IMR-90 (cell line): ENCODE results near the gene DEAF1. TPM values are rescaled to one million over a fixed set of nuclear protein-coding genes. Genes with fewer than 3 reads are reported as not detected.

Experiments used
- ATAC-seq: fragments of 200-7000 bp; cut with Tn5 transposase; 2 replicates; pipeline ENCODE4 v1.9.1; 2020; ENCODE audit warnings: low read depth, mild to moderate bottlenecking, moderate library complexity
- BruUV-seq: library from RNA; stranded (reverse); fragments of 400-500 nt; replicated peaks from 2 replicates; lab custom pipeline; 2021; lab: Mats Ljungman, UMichigan
- CTCF ChIA-PET: fragments of 300-600 bp; formaldehyde crosslinking; extraction: SDS; loops from one replicate; lab custom pipeline; 2021; ENCODE audit warnings: antibody characterized with exemption; lab: Yijun Ruan, JAX
- POLR2A ChIA-PET: fragments of 300-600 bp; sonication (Branson Sonifier 250); formaldehyde crosslinking; loops from one replicate; lab custom pipeline; 2022; ENCODE audit warnings: antibody characterized with exemption; ENCODE audit not compliant: unreplicated experiment; lab: Charles Lee
- DNase-seq: peaks from one replicate; pipeline ENCODE4 v3.0.0; 2013
- H2AFZ ChIP-seq: replicated peaks from 2 replicates; pipeline ENCODE3; 2013; ENCODE audit warnings: low read length, mild to moderate bottlenecking; ENCODE audit not compliant: poor library complexity
- H2AK5ac ChIP-seq: 2 replicates; pipeline ENCODE4 v1.6.1; 2013; ENCODE audit warnings: low read depth, low read length, inconsistent platforms
- H2AK9ac ChIP-seq: replicated peaks from 2 replicates; pipeline ENCODE3; 2013; ENCODE audit warnings: mild to moderate bottlenecking, low read depth, low read length, moderate library complexity; ENCODE audit not compliant: poor library complexity
- H2BK120ac ChIP-seq: 2 replicates; pipeline ENCODE4 v1.6.1; 2013; ENCODE audit warnings: low read depth, low read length, inconsistent platforms
- H2BK15ac ChIP-seq: 3 replicates; pipeline ENCODE4 v1.6.1; 2013; ENCODE audit warnings: low read depth, low read length, inconsistent platforms
- H2BK20ac ChIP-seq: 2 replicates; pipeline ENCODE4 v1.6.1; 2013; ENCODE audit warnings: low read depth, mild to moderate bottlenecking, inconsistent platforms, low read length, moderate library complexity
- H2BK5ac ChIP-seq: 2 replicates; pipeline ENCODE4 v1.6.1; 2013; ENCODE audit warnings: mild to moderate bottlenecking, low read depth, low read length, inconsistent platforms; ENCODE audit not compliant: poor library complexity, severe bottlenecking
- H3K14ac ChIP-seq: replicated peaks from 2 replicates; pipeline ENCODE4 v1.6.1; 2013; ENCODE audit warnings: low read depth, low read length, inconsistent platforms
- H3K18ac ChIP-seq: 2 replicates; pipeline ENCODE4 v1.6.1; 2013; ENCODE audit warnings: low read depth, low read length, control low read depth
- H3K23ac ChIP-seq: 2 replicates; pipeline ENCODE4 v1.6.1; 2013; ENCODE audit warnings: low read depth, low read length, inconsistent platforms
- H3K27ac ChIP-seq: 2 replicates; pipeline ENCODE4 v1.5.1; 2013; ENCODE audit warnings: mild to moderate bottlenecking, control low read depth, low read length; ENCODE audit not compliant: insufficient read depth
- H3K27me3 ChIP-seq: 2 replicates; pipeline ENCODE4 v1.6.1; 2013; ENCODE audit warnings: low read length; ENCODE audit not compliant: control insufficient read depth, insufficient read depth
- H3K36me3 ChIP-seq: 2 replicates; pipeline ENCODE4 v1.6.1; 2013; ENCODE audit warnings: low read length, mixed read lengths; ENCODE audit not compliant: control insufficient read depth, insufficient read depth
- H3K4ac ChIP-seq: 2 replicates; pipeline ENCODE4 v1.6.1; 2013; ENCODE audit warnings: low read depth, low read length, inconsistent platforms
- H3K4me1 ChIP-seq: 2 replicates; pipeline ENCODE4 v1.6.1; 2013; ENCODE audit warnings: low read length, mixed read lengths; ENCODE audit not compliant: control insufficient read depth, insufficient read depth
- H3K4me2 ChIP-seq: 2 replicates; pipeline ENCODE4 v1.6.1; 2013; ENCODE audit warnings: low read depth, mild to moderate bottlenecking, control low read depth, low read length, moderate library complexity
- H3K4me3 ChIP-seq: 2 replicates; pipeline ENCODE4 v1.5.1; 2013; ENCODE audit warnings: low read depth, mild to moderate bottlenecking, control low read depth, low read length, moderate library complexity; ENCODE audit not compliant: insufficient read depth
- H3K56ac ChIP-seq: 2 replicates; pipeline ENCODE4 v1.6.1; 2013; ENCODE audit warnings: low read length, inconsistent platforms; ENCODE audit not compliant: insufficient read depth; ENCODE audit errors: extremely low read depth
- H3K79me1 ChIP-seq, 2 experiments: 2 replicates each; pipeline ENCODE4 v1.6.1; 2013; ENCODE audit warnings: low read length in 2 of 2, inconsistent platforms in 1 of 2, low read depth in 1 of 2
- H3K9ac ChIP-seq: 2 replicates; pipeline ENCODE4 v1.6.1; 2013; ENCODE audit warnings: low read depth, low read length, control low read depth
- H3K9me1 ChIP-seq: 2 replicates; pipeline ENCODE4 v1.6.1; 2013; ENCODE audit warnings: low read length, inconsistent platforms; ENCODE audit not compliant: insufficient read depth
- H3K9me3 ChIP-seq: 2 replicates; pipeline ENCODE4 v1.6.1; 2013; ENCODE audit warnings: low read length; ENCODE audit not compliant: control insufficient read depth, insufficient read depth
- H4K20me1 ChIP-seq: 2 replicates; pipeline ENCODE4 v1.6.1; 2013; ENCODE audit warnings: low read length, inconsistent platforms; ENCODE audit not compliant: insufficient read depth
- H4K5ac ChIP-seq: 2 replicates; pipeline ENCODE4 v1.6.1; 2013; ENCODE audit warnings: mild to moderate bottlenecking, low read depth, low read length, control low read depth
- H4K8ac ChIP-seq, 2 experiments: 2 replicates each; pipeline ENCODE4 v1.6.1; 2013; ENCODE audit warnings: low read depth in 2 of 2, low read length in 2 of 2, control low read depth in 1 of 2, inconsistent platforms in 1 of 2
- H4K91ac ChIP-seq: 2 replicates; pipeline ENCODE4 v1.6.1; 2013; ENCODE audit warnings: low read depth, low read length, inconsistent platforms; ENCODE audit not compliant: insufficient read depth
- CHD1 ChIP-seq: IDR thresholded peaks from 2 replicates; pipeline ENCODE4 v1.6.1; 2012; ENCODE audit warnings: low read depth, low read length, improper control_type of control experiment
- CTCF ChIP-seq: conservative IDR thresholded peaks from 2 replicates; pipeline ENCODE4 v1.5.1; 2012; ENCODE audit warnings: mild to moderate bottlenecking, low read depth, low read length, improper control_type of control experiment
- FOS ChIP-seq: fragments of 150-350 bp; IDR thresholded peaks from 2 replicates; pipeline ENCODE4 v1.6.1; 2016; ENCODE audit warnings: low read depth, low read length
- MAFK ChIP-seq: IDR thresholded peaks from 2 replicates; pipeline ENCODE4 v1.6.1; 2012; ENCODE audit warnings: low read depth, low read length, improper control_type of control experiment
- MAZ ChIP-seq: IDR thresholded peaks from 2 replicates; pipeline ENCODE4 v1.6.1; 2012; ENCODE audit warnings: low read depth, mild to moderate bottlenecking, low read length, improper control_type of control experiment, moderate library complexity, borderline replicate concordance
- MXI1 ChIP-seq: IDR thresholded peaks from 2 replicates; pipeline ENCODE4 v1.6.1; 2012; ENCODE audit warnings: low read depth, mild to moderate bottlenecking, low read length, moderate library complexity, borderline replicate concordance
- NFE2L2 ChIP-seq: fragments of 150-350 bp; IDR thresholded peaks from 2 replicates; pipeline ENCODE4 v1.6.1; 2016; ENCODE audit warnings: low read depth, mild to moderate bottlenecking, low read length
- POLR2A ChIP-seq: IDR thresholded peaks from 2 replicates; pipeline ENCODE4 v1.6.1; 2012; ENCODE audit warnings: mild to moderate bottlenecking, low read depth, low read length
- RAD21 ChIP-seq: IDR thresholded peaks from 2 replicates; pipeline ENCODE4 v1.6.1; 2012; ENCODE audit warnings: low read length, improper control_type of control experiment
- RCOR1 ChIP-seq: IDR thresholded peaks from 2 replicates; pipeline ENCODE4 v1.6.1; 2012; ENCODE audit warnings: mild to moderate bottlenecking, low read length, improper control_type of control experiment; ENCODE audit not compliant: insufficient replicate concordance
- RFX5 ChIP-seq: IDR thresholded peaks from 2 replicates; pipeline ENCODE4 v1.8.0; 2012; ENCODE audit warnings: low read depth, mild to moderate bottlenecking, low read length, moderate library complexity
- WGBS, 2 experiments: methylation state at CpG; one replicate each; pipeline versions ENCODE4 v1.1.5 to v1.1.7; 2013; ENCODE audit warnings: missing lambda C conversion rate in 2 of 2; ENCODE audit not compliant: insufficient read length in 1 of 2; ENCODE audit errors: extremely low coverage in 2 of 2; 5-methylcytosine and 5-hydroxymethylcytosine counted together
- dilution Hi-C: fragments of 300-500 bp; cut with HindIII; formaldehyde crosslinking; loops from one replicate; pipeline ENCODE4 v1.14.3; 2018; ENCODE audit warnings: low sequenced_read_pairs; ENCODE audit not compliant: unreplicated experiment
- in situ Hi-C: fragments of 300-500 bp; cut with MboI; formaldehyde crosslinking; loops from 3 replicates; pipeline ENCODE4 v1.14.3; 2019; ENCODE audit warnings: low sequenced_read_pairs, inconsistent platforms, mixed read lengths
- intact Hi-C: fragments of 100-400 bp; cut with micrococcal nuclease; formaldehyde crosslinking; loops from 2 replicates; pipeline ENCODE4 v1.10.0; 2022
- polyA plus RNA-seq, 3 experiments: library from polyadenylated mRNA; depleted of rRNA; stranded (reverse); fragments of >200 nt; gene quantifications; 2 replicates each; pipeline ENCODE4 v1.2.3, GENCODE V29; 2012; ENCODE audit warnings: low replicate concordance in 1 of 3
- total RNA-seq: library from RNA; depleted of rRNA; stranded (reverse); fragments of >200 nt; gene quantifications from 2 replicates; pipeline ENCODE4 v1.2.3, GENCODE V29; 2012
- TF ChIP-seq, protein P1 (sequence below): fragments of 150-350 bp; IDR thresholded peaks from 2 replicates; pipeline ENCODE4 v1.6.1; 2017; ENCODE audit warnings: mild to moderate bottlenecking, antibody characterized with exemption, low read length, low read depth

The DEAF1 gene
- total and polyA plus RNA-seq, 2 of the 4 experiments (the other 2 are of a cell fraction): 22.9 to 31.6 TPM

- TF ChIP-seq CTCF (no peak), POLR2A (no peak)
These were observed 57.2 kb downstream of the DEAF1 start (continued) for GRCh38 chr11:637593-638521.

- intact Hi-C loops (no loop called here), dilution Hi-C loops (no loop called here), in situ Hi-C loops (no loop called here)
- POLR2A ChIA-PET: no interaction called here
- H3K27me3 ChIP-seq: peaks cover 16% of the 10 kb centered on the region; the same call in 1 of the 2 replicates
- no peak overlapping the region for H3K56ac ChIP-seq
- H3K27ac ChIP-seq: no peak overlapping the region
- H4K5ac ChIP-seq: no peak overlapping the region
- WGBS, 2 experiments: 8% methylated on average over 22 of the region's 34 CpGs; no CpG with 5 or more reads in 1 of the 2 experiments
- peak overlapping the region; percentile 67 for H2AFZ ChIP-seq
- no peaks in the 10 kb centered on the region for H3K79me1 ChIP-seq
- peak overlapping the region; percentile 59; the same call in 1 of the 2 replicates for H3K4me2 ChIP-seq
- H3K36me3 ChIP-seq: peaks cover 9% of the 10 kb centered on the region
- H4K8ac ChIP-seq: no peak overlapping the region
- H4K91ac ChIP-seq: no peak overlapping the region
- no TSS peak for BruUV-seq
- no peak overlapping the region for H2AK9ac ChIP-seq
- H3K14ac ChIP-seq: no peak overlapping the region
- no peaks in the 10 kb centered on the region for H3K9me1 ChIP-seq
- H2BK5ac ChIP-seq: no peak overlapping the region
- no peaks in the 10 kb centered on the region for H3K9me3 ChIP-seq
- no peak overlapping the region for H3K4ac ChIP-seq
- peak overlapping the region; percentile 23; the same call in 1 of the 2 replicates for H3K4me3 ChIP-seq
- peaks cover 10% of the 10 kb centered on the region; the same call in 1 of the 2 replicates for H3K4me1 ChIP-seq
- H2BK120ac ChIP-seq: no peak overlapping the region
- H2BK15ac ChIP-seq: no peak overlapping the region
- H2AK5ac ChIP-seq: no peak overlapping the region
- DNase-seq (no peak), ATAC-seq (peak; percentile 4)
- H3K18ac ChIP-seq: no peak overlapping the region
- CTCF ChIA-PET: no interaction called here
- H2BK20ac ChIP-seq: no peak overlapping the region
- no peak overlapping the region for H3K9ac ChIP-seq
- H3K23ac ChIP-seq: no peak overlapping the region
- H4K20me1 ChIP-seq: peaks cover 44% of the 10 kb centered on the region
- TF ChIP-seq NFE2L2 (no peak), RAD21 (no peak), MXI1 (no peak), RCOR1 (no peak), MAFK (no peak), CHD1 (no peak), POLR2A (no peak), MAZ (no peak), FOS (no peak), RFX5 (no peak)
- TF ChIP-seq, protein P1, sequence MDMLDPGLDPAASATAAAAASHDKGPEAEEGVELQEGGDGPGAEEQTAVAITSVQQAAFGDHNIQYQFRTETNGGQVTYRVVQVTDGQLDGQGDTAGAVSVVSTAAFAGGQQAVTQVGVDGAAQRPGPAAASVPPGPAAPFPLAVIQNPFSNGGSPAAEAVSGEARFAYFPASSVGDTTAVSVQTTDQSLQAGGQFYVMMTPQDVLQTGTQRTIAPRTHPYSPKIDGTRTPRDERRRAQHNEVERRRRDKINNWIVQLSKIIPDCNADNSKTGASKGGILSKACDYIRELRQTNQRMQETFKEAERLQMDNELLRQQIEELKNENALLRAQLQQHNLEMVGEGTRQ: no peak
These were observed 57.8 kb downstream of the DEAF1 start for GRCh38 chr11:637333-637592.
